Right lobe of liver (tissue), 6 donors: ENCODE data around the gene FSTL4. TPM values are rescaled to one million over a fixed set of nuclear protein-coding genes. Genes with fewer than 3 reads are reported as not detected.

Experiments used
- ATAC-seq, 4 donors: fragments of 200-7000 bp; cut with Tn5 transposase; one replicate each; pipeline ENCODE4 v1.9.1; 2020; ENCODE audit warnings: mild to moderate bottlenecking in 4 of 4, moderate library complexity in 4 of 4
- DNase-seq, 3 donors: peaks; one replicate each; pipeline ENCODE4 v3.0.0-alpha.2; 2020
- H3K27ac ChIP-seq, 3 donors: fragments of 200-600 bp; one replicate each; pipeline ENCODE4 v1.8.0; 2022
- H3K27me3 ChIP-seq, 2 donors: fragments of 200-600 bp; one replicate each; pipeline ENCODE4 v1.8.0; 2022
- H3K36me3 ChIP-seq, 4 donors: fragments of 200-600 bp; sonication (generic) in 1 of 4; one replicate each; pipeline versions ENCODE4 v1.5.1 to v1.8.0; 2017 to 2022; ENCODE audit warnings: control low read depth in 1 of 4
- H3K4me1 ChIP-seq, 4 donors: fragments of 200-600 bp; sonication (generic) in 1 of 4; one replicate each; pipeline versions ENCODE4 v1.5.1 to v1.8.0; 2017 to 2022; ENCODE audit warnings: control low read depth in 1 of 4
- H3K4me3 ChIP-seq, 3 donors: fragments of 200-600 bp; one replicate each; pipeline ENCODE4 v1.8.0; 2022
- H3K9me3 ChIP-seq, 4 donors: fragments of 200-600 bp; sonication (generic) in 1 of 4; one replicate each; pipeline versions ENCODE4 v1.5.1 to v1.8.0; 2017 to 2022; ENCODE audit warnings: control low read depth in 1 of 4
- POLR2A ChIP-seq: fragments of 450-650 bp; IDR thresholded peaks from one replicate; pipeline ENCODE4 v1.6.1; 2017; ENCODE audit warnings: antibody characterized with exemption, mild to moderate bottlenecking
- WGBS: methylation state at CpG from one replicate; pipeline ENCODE4 v1.1.6; 2018; ENCODE audit warnings: low coverage, low lambda C conversion rate; ENCODE audit not compliant: insufficient coverage; ENCODE audit errors: missing lambda C conversion rate; 5-methylcytosine and 5-hydroxymethylcytosine counted together
- intact Hi-C, 2 donors: fragments of 100-400 bp; cut with DNase I; formaldehyde crosslinking; loops; one replicate each; pipeline versions ENCODE4 v1.11.2 to v1.14.1; 2022
- total RNA-seq, 6 experiments: library from RNA; depleted of rRNA in 2 of 6; stranded (reverse); fragments of >200 nt in 2 of 6; fragmentation: NEBNext Ultra II Directional in 3 of 6; extraction: Animal tissue kit (Norgen Biotek cat#: 25700) in 3 of 6; gene quantifications; one replicate each; pipeline versions ENCODE4 v1.1.0 to v1.2.4, GENCODE V29; 2016 to 2023
- TF ChIP-seq, protein P1 (sequence below), 4 donors: fragments of 200-600 bp in 3 of 4; fragments of 450-650 bp in 1 of 4; IDR thresholded peaks; one replicate each; pipeline versions ENCODE4 v1.5.1 to v1.8.0; 2016 to 2022; ENCODE audit warnings: antibody characterized with exemption in 4 of 4, mild to moderate bottlenecking in 2 of 4
- donor health status: DM: no; HTN: yes; CAD: no.
- donor health status: DM: no; HTN: no; CAD: no.
- donor health status: DM: no; HTN: no; CAD: no.
- donor health status: DM: no; HTN: yes; CAD: no.
- donor health status: DM: no; HTN: yes; CAD: no.

The FSTL4 gene
- total RNA-seq, 6 experiments from 2014 or later = 0.62 to 1.3 (median 0.80) TPM; not detected in 3

GRCh38 chr5:133580618-133581017 lies 31.7 kb downstream of the FSTL4 start:
- TF ChIP-seq POLR2A = no peak
- TF ChIP-seq, protein P1, sequence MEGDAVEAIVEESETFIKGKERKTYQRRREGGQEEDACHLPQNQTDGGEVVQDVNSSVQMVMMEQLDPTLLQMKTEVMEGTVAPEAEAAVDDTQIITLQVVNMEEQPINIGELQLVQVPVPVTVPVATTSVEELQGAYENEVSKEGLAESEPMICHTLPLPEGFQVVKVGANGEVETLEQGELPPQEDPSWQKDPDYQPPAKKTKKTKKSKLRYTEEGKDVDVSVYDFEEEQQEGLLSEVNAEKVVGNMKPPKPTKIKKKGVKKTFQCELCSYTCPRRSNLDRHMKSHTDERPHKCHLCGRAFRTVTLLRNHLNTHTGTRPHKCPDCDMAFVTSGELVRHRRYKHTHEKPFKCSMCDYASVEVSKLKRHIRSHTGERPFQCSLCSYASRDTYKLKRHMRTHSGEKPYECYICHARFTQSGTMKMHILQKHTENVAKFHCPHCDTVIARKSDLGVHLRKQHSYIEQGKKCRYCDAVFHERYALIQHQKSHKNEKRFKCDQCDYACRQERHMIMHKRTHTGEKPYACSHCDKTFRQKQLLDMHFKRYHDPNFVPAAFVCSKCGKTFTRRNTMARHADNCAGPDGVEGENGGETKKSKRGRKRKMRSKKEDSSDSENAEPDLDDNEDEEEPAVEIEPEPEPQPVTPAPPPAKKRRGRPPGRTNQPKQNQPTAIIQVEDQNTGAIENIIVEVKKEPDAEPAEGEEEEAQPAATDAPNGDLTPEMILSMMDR (IDR thresholded peaks at IDR 0.05) = no peak
- intact Hi-C loops = no loop called here
- ATAC-seq (no peak), DNase-seq (no peak)
- H3K36me3 ChIP-seq = no peaks in the 10 kb centered on the region
- H3K9me3 ChIP-seq = no peaks in the 10 kb centered on the region
- no peaks in the 10 kb centered on the region for H3K4me1 ChIP-seq
- no peak overlapping the region for H3K4me3 ChIP-seq
- H3K27me3 ChIP-seq = no peaks in the 10 kb centered on the region
- WGBS = 55% methylated on average over 7 of the region's 7 CpGs
- no peak overlapping the region for H3K27ac ChIP-seq

- Histone ChIP-seq H3K4me3 (no peak overlapping the region), H3K27ac (no peak overlapping the region), H3K9me3 (no peaks in the 10 kb centered on the region), H3K4me1 (no peaks in the 10 kb centered on the region), H3K36me3 (no peaks in the 10 kb centered on the region), H3K27me3 (no peaks in the 10 kb centered on the region)
- ATAC-seq (no peak), DNase-seq (no peak)
- no peak for TF ChIP-seq POLR2A
- TF ChIP-seq, protein P1 (IDR thresholded peaks at IDR 0.05) = no peak
- WGBS = 49% methylated on average over 2 of the region's 4 CpGs
- intact Hi-C loops = no loop called here
Observed at GRCh38 chr5:133579766-133580165, 32.6 kb downstream of the FSTL4 start.

DNA sequence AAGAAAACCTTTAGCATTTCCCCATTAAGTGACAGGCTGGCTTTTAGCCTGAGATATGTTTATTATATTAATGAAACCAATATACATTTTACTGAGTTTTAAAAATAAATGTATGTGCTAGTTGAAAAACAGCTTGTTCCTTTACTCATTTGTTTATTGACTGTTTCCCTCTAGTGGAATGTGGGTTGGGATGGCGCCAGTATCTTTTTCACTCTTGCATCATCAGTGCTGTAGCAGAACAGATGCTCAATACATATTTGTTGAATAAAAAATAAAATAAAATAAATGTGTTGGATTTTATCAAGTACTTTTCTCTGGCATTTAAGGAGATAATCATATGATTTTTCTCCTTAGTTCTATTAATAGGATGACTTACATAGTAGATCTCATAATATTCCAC lies 43.0 kb downstream of the FSTL4 start:
- TF ChIP-seq, protein P1 (IDR thresholded peaks at IDR 0.05) = no peak
- TF ChIP-seq POLR2A = no peak
- H3K36me3 ChIP-seq = no peaks in the 10 kb centered on the region
- H3K4me3 ChIP-seq = no peak overlapping the region
- no peaks in the 10 kb centered on the region for H3K27me3 ChIP-seq
- DNase-seq (no peak), ATAC-seq (peak in 1 of 4 donors; percentile 42)
- no peak overlapping the region for H3K27ac ChIP-seq
- H3K9me3 ChIP-seq = no peaks in the 10 kb centered on the region
- no peaks in the 10 kb centered on the region for H3K4me1 ChIP-seq
- 16% methylated on average over 1 of the region's 1 CpG for WGBS
- intact Hi-C loops = no loop called here

GRCh38 chr5:133565993-133566392 lies 46.3 kb downstream of the FSTL4 start:
- Histone ChIP-seq H3K4me3 (no peak overlapping the region), H3K4me1 (no peaks in the 10 kb centered on the region), H3K9me3 (no peaks in the 10 kb centered on the region), H3K27me3 (no peaks in the 10 kb centered on the region), H3K27ac (no peak overlapping the region), H3K36me3 (no peaks in the 10 kb centered on the region)
- DNase-seq (no peak), ATAC-seq (no peak)
- TF ChIP-seq, protein P1 (IDR thresholded peaks at IDR 0.05) = no peak
- TF ChIP-seq POLR2A = no peak
- intact Hi-C loops = no loop called here
- 35% methylated on average over 3 of the region's 3 CpGs for WGBS
